KG1 (cell line): ENCODE results near the gene ARSG.
A peak's percentile ranks its signal among the peaks of the same experiment; 100 is the strongest.
"Not testable (repeated sequence)": the region's sequence is repeated elsewhere in the genome, so short reads cannot be mapped to it uniquely, and the experiment has no call there.

Experiments used
- DNase-seq: peaks from one replicate; lab custom pipeline; 2025; lab: John Stamatoyannopoulos, UW

Gene ARSG

GRCh38 chr17:68331932-68332331 is 40.6 kb downstream of the ARSG start:
- DNase-seq, result not testable (repeated sequence)

- no peak for DNase-seq
These were observed 43.1 kb downstream of the ARSG start for GRCh38 chr17:68334393-68334792.

GRCh38 chr17:68341482-68341881 is 50.2 kb downstream of the ARSG start:
- DNase-seq, result no peak

DNA sequence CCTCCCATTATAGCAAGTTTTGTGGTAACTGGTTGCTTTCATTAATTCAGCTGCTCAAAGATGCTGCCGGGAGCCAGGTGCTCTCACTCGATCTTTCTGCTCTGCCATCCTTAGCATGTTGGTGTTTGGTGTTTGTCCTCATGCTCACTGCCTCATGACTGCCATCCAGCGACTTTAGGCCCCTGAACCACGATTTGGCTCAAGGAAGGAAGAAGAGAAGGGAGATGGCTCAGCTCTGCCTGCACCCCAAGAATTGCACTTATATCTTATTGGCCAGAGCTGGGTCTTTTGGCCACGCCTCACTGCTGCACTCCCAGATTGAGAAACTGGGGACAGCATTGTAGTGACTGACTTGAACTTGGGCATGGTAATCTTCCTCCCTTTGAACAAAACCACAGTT is 52.7 kb downstream of the ARSG start:
- DNase-seq, result no peak

GRCh38 chr17:68344701-68345136 is 53.4 kb downstream of the ARSG start:
- DNase-seq, result no peak

- DNase-seq, result peak; percentile 79
These were observed 55.2 kb downstream of the ARSG start for GRCh38 chr17:68346448-68346847.

DNA sequence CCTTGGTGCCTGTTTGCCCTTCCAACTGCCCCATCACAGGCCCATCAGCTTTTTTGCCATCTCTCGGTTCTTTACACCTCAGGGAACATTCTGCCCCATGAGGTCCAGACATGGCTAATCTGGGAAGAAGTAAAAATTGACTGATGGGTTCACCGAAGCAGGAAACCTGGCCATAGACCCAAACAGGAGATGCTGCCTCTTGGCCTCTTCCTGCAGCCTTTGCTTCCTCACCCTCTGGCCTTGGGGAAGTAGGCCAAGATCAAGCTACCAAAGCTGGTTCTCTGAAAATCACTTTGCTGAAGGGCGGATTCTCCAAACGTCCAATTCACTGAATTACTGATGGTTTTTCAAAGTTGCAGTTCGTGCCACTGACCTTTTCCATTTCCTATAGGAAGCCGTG is 56.1 kb downstream of the ARSG start:
- no peak for DNase-seq

DNA sequence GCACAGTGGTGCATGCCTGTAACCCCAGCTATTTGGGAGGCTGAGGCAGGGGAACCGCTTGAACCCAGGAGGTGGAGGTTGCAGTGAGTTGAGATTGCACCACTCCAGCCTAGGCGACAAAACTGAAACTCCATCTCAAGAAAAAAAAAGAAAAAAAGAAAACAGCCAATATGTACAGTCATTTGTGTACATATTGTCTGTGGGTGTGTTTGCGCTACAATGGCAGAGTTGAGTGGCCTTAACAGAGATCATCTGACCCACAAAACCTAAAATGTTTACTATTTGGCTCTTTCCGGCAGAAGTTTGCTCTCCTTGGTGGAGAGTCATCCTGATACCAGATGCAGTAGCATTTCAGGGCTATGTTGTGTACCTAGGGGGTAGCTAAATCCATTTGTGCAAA is 57.9 kb downstream of the ARSG start:
- DNase-seq, result no peak

DNA sequence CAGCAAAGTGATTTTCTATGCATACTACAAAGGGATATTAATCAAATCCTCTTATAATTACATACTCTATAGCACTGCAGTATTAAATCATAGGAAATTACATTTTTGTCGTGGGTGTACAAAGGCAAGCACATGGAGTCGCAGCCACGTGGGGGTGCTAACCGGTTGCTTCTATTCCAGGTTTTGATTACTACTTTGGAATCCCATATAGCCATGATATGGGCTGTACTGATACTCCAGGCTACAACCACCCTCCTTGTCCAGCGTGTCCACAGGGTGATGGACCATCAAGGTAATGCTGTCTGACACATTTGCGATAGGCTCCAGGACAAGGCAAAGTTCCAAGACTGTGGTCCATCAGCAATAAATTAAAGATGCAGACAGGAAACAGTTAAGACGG is 60.1 kb downstream of the ARSG start:
- no peak for DNase-seq

DNA sequence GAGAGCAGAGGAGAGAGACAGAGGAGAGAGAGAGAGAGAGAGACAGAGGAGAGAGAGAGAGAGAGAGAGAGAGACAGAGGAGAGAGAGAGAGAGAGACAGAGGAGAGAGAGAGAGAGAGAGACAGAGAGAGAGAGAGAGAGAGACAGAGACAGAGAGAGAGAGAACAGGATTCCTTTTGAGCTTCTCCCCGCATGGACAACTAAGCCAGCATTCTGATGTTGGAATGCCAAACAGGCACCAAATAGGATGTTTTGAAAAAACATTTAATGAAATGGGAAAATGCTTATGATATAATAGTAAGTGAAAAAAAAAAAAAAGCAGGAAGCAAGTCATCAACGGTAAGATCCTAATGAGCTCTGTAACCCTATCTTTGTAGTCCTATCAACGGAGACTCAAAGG is 60.7 kb downstream of the ARSG start:
- no peak for DNase-seq

- DNase-seq, result not testable (repeated sequence)
These were observed 61.4 kb downstream of the ARSG start for GRCh38 chr17:68352671-68353070.

DNA sequence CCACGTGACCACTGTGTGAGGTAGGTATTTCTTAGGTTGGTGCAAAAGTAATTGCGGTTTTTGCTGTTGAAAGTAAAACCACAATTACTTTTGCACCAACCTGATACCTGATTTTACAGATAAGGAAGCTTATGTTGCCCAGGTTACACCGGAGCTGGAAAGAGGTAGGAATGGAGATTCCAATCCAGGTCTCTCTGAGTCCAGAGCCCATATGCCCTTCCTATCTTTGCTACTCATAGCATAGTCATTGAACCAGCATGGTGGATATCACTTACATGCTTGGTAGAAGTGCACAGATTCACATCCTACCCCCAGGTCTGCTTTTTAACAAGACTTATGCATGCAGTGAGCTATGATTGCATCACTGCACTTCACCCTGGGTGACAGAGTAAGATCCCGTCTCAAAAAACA is 61.8 kb downstream of the ARSG start:
- DNase-seq, result no peak

DNA sequence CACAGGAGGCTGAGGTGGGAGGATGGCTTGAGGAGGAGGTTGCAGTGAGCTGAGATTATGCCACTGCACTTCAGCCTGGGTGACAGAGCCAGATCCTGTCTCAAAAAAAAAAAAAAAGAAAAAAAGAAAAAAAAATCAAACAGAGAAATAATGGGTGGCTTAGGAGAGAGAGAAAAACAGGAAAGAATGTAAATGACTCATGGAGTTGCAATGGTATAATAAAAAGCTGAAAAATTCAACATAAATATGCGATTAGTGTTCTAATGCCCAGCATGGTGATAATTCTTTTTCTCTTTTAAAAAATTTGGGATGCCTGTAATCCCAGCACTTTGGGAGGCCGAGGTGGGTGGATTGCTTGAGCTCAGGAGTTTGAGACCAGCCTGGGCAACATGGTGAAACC is 63.0 kb downstream of the ARSG start:
- not testable (repeated sequence) for DNase-seq

DNA sequence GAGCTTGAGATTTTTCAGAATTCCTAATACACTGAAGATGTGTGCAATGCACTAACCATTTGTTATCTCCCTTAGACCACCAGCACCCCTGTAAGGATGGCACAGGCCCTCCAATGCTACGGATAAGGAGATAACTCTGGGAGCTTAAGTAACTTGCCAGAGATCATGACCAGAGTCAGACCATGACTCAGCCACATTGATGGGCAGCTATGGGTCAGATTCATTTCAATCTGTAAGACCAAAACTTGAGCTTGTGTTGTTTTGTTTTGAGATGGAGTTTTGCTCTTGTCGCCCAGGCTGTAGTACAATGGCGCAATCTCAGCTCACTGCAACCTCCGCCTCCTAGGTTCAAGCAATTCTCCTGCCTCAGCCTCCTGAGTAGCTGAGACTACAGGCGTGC is 63.8 kb downstream of the ARSG start:
- DNase-seq, result not testable (repeated sequence)

DNA sequence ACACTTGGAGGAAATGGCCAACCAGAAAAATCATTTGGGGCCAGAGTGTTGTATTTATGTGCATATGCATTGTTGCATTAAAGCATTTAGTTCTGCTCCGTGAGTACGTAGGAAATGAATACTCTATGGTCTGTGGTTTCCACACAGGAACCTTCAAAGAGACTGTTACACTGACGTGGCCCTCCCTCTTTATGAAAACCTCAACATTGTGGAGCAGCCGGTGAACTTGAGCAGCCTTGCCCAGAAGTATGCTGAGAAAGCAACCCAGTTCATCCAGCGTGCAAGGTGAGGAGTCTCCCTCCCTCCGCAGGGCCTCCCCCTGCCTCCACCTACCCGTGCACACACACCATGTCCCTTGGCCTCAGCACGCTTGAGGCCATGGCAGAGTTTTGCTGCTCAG is 65.2 kb downstream of the ARSG start:
- DNase-seq, result peak; percentile 56

- no peak for DNase-seq
These were observed 65.7 kb downstream of the ARSG start for GRCh38 chr17:68356949-68357455.

DNA sequence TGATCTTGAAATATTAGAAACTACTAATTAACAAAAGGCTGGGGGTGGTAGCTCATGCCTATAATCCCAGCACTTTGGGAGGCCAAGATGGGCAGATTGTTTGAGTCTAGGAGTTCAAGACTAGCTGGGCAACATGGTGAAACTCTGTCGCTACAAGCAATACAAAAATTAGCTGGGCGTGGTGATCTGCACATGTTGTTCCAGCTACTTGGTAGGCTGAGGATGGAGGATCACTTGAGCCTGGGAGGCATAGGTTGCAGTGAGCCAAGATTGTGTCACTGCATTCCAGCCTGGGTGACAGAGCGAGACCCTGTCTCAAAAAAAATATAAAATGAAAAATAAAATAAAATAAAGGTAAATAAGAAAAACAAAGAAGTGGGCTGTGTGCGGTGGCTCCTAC is 66.6 kb downstream of the ARSG start:
- DNase-seq, result no peak

GRCh38 chr17:68359791-68360535 is 68.7 kb downstream of the ARSG start:
- DNase-seq, result no peak

DNA sequence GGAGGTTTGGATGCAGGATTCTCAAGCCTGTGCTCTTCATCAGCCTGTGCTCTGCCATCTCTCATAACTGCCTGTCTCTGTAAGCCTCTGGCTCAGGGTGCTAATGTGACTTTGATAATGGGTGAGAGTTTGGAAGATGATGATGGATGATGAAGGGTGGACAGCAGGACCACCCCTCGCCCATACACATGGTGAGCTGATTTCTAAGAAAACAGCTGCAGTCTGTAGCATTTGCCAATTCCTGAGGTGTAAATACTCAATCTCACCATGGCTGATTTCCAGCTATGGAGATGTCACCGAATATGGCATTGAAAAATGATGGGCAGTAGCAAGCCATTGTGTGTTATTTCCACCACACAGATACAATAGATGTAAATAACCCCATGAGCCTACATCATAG is 74.2 kb downstream of the ARSG start:
- DNase-seq, result no peak

- no peak for DNase-seq
These were observed 77.1 kb downstream of the ARSG start for GRCh38 chr17:68368387-68368786.

DNA sequence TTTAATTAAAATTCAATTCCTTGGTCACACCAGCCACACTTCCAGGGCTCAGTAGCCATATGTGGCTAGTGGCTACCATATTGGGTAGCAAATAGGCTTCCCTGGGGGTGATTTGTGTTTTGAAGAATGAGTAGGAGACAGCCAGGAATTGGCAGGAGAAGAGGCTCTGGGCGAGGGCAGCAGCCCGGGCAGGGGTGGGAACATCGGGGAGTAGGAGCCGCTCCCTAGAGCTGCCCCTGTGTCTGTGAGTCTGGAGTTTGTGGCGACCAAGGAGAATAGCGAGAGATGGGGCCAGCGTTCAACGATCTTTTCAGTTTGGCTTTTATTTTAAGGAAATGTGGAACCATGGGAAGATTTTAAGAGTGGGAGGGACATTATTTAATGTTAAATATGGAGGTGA is 84.3 kb downstream of the ARSG start:
- no peak for DNase-seq

DNA sequence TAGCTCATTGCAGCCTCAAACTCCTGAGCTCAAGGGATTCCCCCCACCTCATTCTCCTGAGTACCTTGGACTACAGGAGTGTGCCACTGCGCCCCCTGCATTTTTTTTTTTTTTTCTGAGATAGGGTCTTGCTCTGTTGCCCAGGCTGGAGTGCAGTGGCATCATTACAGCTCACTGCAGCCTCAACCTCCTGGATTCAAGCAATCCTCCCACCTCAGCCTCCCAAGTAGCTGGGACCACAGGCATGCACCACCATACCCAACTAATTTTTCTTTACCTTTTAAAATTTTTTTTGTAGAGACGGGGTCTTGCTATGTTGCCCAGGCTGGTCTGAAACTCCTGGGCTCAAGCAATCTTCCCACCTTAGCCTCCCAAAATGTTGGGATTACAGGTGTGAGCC is 84.9 kb downstream of the ARSG start:
- not testable (repeated sequence) for DNase-seq

DNA sequence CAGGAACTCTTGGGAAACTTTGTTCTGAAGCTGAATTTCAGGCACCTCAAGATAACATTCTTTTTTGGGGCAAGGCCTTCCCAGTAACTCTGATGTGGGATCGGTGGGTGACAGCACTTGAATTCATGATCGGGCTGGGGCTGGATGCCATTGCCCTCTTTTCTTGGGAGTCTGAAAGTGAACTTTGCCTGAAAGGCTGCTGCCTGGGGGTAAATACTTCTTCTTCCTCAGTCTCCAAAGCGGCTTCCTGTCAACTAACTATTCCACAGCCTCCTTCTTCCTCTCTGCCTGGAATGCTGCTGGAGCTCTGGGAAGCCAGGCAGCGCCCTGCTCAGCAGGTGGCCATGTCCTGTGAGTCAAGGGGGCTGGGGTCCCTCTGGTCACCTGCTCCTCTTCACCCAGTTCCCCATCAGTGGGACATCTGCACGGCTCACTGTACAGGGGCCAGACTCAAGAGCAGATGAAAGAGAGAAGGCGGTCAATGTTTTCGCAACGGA is 86.5 kb downstream of the ARSG start:
- no peak for DNase-seq
